Measurements from ENCODE around the gene SH3PXD2A.
"Not testable (repeated sequence)": the region's sequence is repeated elsewhere in the genome, so short reads cannot be mapped to it uniquely, and the experiment has no call there.

The SH3PXD2A gene

GRCh38 chr10:103813312-103813711 lies 42.1 kb downstream of the SH3PXD2A start:
- not testable (repeated sequence) for DNase-seq (ENCODE audit: low read depth in 1 of 2, low spot score in 1 of 2)

DNA sequence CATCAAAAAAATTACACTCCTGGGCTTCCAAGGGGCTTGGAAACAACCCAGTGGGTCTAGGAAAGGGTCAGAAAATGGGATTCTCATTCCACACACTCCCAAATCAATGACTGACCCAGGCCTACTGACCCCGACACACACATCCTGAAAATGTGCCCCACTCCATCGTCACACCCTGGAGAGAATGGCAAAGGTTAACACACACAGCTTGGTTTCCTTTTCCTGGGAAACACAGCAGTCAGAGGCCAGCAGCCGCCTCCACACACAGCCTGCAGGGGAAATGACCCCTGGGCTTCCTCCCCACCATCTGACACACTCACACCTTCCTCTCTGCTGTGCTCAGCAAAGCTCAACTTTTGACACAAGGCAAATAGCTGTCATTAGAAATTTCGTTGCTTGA lies 42.9 kb downstream of the SH3PXD2A start:
- DNase-seq (ENCODE audit: low read depth in 1 of 2, low spot score in 1 of 2): no peak

DNA sequence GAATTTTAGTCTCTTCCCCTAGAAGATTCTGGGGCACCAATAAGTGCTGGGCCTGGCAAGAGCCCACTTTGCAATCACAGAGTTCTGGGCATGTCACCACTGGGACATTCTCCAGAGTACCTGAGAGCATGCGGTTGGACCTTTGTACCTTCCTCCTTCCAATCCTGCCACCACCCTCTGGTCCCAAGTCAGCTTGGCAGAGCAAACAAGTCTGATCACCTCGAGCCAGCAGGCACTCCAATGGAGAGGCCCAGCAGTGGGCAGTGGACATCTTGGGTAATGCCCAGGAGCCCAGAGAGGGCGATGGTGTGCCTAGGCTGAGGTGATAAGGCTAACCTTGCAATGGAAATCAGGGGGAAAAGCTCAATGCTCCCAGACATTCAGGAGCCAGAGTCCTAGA lies 43.4 kb downstream of the SH3PXD2A start:
- DNase-seq (ENCODE audit: low read depth in 1 of 2, low spot score in 1 of 2): no peak

DNA sequence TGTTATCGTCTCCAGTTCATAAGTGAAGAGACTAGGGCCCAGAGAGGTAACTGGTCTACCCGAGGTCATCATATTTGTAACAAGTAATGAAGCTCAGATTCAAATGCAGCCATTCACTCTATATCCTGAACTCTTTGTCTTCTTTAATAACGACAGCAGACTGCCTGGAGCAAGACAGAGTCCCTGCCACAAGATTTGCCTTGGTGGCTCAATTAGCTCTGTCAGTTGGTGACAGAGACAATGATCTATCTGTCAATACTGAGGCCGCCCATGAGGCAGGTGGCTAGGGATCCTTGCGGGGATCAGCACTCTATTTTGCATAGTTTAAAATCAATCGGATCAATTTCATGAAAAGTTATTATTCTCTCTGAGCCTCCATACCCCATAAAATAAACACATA lies 43.9 kb downstream of the SH3PXD2A start:
- no peak for DNase-seq (ENCODE audit: low read depth in 1 of 2, low spot score in 1 of 2)

DNA sequence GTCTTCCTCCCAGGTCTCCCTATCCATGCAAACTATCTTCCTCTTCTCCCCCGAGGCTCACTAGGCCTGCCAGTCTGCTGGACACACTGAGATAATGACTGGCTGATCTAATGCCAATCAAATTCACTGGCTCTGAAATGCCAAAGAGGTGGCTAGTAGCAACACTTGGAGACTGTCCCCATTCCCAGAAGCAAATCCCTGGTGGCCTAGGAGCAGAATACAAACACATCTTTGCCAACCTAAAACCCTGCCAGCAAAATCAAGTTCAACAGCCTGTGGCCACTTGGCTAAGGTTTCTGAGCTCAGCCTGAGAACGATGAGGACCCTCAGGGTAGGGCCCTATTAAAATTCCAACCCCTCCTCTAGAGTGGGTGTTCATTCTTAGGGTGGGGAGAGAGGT lies 46.6 kb downstream of the SH3PXD2A start:
- no peak for DNase-seq (ENCODE audit: low read depth in 1 of 2, low spot score in 1 of 2)

DNA sequence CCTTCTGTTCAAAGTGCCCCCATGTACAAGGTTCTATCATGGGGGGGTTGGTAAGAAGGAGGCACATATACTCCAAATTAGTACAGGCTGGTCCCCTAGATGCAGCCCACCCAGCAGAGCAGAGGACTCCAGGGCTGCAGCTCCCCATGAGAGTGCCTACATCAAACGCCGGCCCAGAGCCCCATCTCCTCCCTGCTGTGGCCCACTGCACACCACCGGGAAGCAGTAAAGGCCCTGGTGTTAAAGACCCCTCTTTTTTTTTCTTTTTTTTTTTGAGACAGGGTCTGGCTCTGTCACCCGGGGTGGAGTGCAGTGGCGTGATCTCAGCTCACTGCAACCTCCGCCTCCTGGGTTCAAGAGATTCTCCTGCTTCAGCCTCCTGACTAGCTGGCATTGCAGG lies 47.4 kb downstream of the SH3PXD2A start:
- no peak for DNase-seq (ENCODE audit: low read depth in 1 of 2, low spot score in 1 of 2)

GRCh38 chr10:103806395-103807187 lies 48.8 kb downstream of the SH3PXD2A start:
- DNase-seq (ENCODE audit: low read depth in 1 of 2, low spot score in 1 of 2): no peak

DNA sequence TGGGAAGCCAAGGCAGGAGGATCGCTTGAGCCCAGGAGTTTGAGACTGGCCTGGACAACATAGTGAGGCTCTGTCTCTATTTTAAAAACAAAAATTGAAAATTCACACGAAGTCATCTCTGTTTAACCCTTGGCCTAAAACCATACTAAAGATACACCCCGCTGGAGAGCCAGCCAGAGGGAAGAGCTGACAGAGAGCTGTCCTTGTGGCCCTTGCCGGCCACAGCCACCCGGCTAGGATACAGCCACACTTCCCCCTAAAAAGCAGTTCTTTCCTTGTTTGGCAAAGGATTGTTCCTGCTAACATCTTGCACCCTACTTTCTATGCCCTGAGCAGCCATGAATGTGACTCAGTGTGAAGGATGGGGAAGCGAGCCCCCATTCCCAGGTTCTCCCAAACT lies 49.6 kb downstream of the SH3PXD2A start:
- no peak for DNase-seq (ENCODE audit: low read depth in 1 of 2, low spot score in 1 of 2)

DNA sequence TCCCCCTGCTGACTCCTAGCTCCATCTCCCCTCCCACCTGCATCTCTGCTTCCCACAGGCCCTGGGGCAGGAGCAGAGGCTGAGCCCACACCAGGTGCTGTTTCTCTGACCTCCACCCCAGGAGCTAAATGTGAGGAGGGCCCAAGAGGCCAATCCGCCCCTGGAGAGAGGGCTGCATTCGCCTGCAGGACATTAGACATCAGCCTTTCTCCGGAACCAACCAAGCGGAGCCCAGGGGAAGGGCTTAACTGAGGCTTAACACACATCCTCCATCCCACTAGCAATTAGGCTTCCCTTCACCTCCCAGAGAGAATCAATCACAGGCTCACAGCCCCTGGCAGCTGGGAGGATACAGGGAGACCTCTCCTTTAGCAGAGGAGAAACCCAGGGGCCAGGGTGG lies 50.5 kb downstream of the SH3PXD2A start:
- no peak for DNase-seq (ENCODE audit: low read depth in 1 of 2, low spot score in 1 of 2)

DNA sequence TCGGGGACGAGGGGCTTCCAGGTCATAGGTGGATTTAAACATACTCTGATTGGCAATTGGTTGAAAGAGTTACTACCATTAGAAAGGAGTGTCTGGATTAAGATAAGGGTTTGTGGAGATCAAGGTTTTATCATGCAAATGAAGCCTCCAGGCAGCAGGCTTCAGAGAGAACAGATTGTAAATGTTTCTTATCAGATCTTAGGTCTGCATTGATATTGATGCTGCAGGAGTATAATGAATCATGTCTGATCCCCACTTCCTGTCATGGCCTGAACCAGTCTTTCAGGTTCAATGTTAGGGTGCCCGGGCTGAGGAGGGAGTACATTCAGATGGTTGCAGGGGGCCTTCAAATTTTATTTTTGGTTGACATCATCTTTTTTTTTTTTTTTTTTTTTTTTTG lies 51.4 kb downstream of the SH3PXD2A start:
- no peak for DNase-seq (ENCODE audit: low read depth in 1 of 2, low spot score in 1 of 2)

DNA sequence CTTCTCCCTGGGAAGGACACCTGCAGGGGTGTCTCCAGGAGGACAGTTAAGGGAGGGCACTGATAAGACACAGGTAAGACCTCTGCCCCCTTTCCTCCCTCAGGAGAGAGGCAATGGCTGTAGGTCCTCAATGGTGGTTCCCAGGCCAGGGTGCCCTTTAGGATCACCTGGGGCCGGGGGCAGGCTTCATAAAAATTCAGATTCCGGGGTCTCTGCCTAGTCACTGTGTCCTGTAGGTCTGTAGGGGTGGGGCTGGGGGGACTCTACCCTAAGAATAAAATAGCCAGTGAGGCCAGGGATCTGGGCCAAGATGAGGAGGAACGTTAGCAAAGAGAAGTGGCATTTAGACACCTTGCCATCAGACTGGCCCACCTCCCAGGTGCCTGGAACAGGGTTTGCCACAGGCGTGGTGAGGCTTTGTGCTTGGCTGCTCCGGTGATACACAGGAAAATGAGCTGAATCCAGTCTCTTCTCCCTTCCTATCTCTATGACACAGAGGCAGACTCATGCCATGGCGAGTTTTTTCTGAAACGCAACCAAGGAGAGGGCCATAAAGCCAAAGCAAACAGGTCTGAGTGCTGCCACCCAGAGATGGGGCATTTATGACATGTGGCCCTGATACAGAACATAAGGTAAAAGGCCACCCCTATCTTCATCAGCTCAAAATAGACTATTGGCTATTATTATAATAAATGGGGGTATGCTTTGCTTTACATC lies 52.6 kb downstream of the SH3PXD2A start:
- DNase-seq (ENCODE audit: low read depth in 1 of 2, low spot score in 1 of 2): no peak

GRCh38 chr10:103802081-103802480 lies 53.3 kb downstream of the SH3PXD2A start:
- DNase-seq (ENCODE audit: low read depth in 1 of 2, low spot score in 1 of 2): no peak

DNA sequence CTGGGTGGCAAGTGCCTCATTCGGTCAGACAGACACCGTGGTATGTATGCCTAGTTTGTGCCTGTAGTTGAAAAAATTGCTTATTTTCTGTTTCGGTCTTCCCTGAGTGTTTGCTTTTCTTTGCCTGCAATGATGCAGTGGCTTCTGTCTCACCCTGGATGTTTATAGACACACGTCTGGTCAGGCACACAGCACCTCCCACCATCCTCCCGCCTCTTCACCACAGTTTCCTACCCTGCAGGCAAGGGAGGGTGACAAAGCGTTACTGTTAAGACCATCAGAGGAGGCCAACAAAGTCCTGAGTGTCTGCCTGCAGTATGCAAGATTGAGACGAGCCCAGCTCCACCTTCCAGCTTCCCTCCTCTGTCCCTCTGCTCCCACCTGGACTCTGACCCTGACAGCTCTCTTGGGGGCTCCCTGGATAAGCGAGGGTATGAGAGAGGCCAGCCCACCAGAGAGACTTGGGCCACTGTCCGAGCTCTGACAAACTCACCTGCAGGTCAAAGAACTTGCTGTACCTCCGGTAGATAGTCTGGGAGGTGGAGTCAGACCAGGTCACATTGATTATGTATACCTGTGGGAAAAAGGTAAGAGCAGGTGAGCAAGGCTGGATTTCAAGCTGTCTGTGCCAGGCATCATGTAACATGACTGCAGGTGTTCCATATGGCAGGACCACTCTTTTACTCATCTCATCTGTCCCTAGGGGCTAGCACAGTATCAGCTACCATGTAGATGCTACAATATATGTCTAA lies 54.4 kb downstream of the SH3PXD2A start:
- DNase-seq (ENCODE audit: low read depth in 1 of 2, low spot score in 1 of 2): peak in 1 of 2 donors; percentile 9

- no peak for DNase-seq (ENCODE audit: low read depth in 1 of 2, low spot score in 1 of 2)
Measured at GRCh38 chr10:103800089-103800488, 55.3 kb downstream of the SH3PXD2A start.

DNA sequence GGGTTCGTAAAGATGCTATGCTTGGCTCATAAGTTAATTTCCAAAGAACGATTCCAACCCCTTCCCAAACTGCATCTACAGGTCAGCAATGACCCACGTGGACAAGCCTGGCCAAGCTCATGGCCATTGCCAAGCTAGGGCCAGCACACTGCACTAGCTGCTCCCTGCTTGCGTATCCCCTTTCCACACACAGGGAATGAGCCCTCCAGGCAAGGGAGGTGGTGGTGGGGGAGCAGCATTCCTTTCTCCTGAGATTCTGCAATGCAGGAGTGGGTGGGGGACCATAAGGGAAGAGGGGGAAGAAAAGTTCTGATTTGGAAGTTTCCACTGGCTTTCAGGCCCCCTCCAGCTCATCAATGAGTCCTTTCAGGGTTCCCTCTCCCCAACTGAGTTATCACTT lies 56.0 kb downstream of the SH3PXD2A start:
- DNase-seq (ENCODE audit: low read depth in 1 of 2, low spot score in 1 of 2): no peak

GRCh38 chr10:103798511-103798910 lies 56.9 kb downstream of the SH3PXD2A start:
- DNase-seq (ENCODE audit: low read depth in 1 of 2, low spot score in 1 of 2): no peak

GRCh38 chr10:103797857-103798256 lies 57.5 kb downstream of the SH3PXD2A start:
- DNase-seq (ENCODE audit: low read depth in 1 of 2, low spot score in 1 of 2): no peak

GRCh38 chr10:103795634-103796270 lies 59.6 kb downstream of the SH3PXD2A start:
- no peak for DNase-seq (ENCODE audit: low read depth in 1 of 2, low spot score in 1 of 2)

- no peak for DNase-seq (ENCODE audit: low read depth in 1 of 2, low spot score in 1 of 2)
Measured at GRCh38 chr10:103794996-103795395, 60.4 kb downstream of the SH3PXD2A start.

DNA sequence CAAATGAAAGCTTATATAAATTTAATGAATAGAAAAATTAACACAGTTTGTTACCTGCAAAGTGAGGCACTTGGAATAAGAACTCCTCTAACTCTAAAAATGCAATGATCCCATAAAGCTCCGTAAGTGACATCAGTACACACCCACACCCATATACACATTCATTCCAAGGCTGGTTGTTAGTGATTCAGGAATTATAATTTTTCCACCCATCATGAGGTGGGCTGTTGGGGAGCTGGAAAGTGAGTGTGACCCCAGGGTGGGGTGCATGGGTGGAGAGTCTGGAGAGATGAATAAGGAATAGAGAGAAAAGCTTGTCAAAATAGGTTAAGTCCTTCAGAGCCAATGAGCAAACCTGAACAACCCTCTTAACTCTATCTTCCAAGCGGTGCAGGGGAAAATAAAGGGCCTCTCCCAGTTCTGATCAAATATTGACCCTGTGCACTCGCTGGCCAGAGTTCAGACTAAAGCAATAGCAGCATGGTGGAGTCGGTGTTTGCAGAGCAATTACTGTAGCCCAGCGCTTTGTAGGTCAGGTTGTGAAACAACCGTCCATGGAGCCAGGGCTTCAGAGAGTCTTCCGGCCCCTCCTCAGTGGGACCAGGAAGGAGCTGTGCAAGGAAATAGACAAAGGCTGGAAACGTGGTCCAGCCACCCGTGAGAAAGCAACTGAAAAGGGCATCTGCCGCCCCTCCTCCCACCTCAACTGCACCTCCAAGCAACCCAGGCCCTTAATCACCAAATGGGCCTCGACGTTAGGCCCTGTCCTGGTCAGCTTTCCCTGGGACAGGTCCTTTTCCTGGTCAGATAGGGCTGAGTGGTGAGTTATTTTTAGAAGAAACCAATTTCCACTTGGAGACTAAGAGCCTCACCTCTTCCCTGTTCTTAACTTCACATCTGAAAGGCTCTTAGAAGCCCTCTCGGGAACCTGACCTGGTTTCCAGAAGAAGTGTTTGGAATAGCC lies 61.2 kb downstream of the SH3PXD2A start:
- no peak for DNase-seq (ENCODE audit: low read depth in 1 of 2, low spot score in 1 of 2)
